Inflammatory macrophage treated with lipopolysaccharide for 1 hour (primary cell): Measurements from ENCODE around the gene MAZ.
"Not testable (repeated sequence)": the region's sequence is repeated elsewhere in the genome, so short reads cannot be mapped to it uniquely, and the experiment has no call there.

Source experiments
- DNase-seq, 2 donors: peaks; one replicate each; pipeline ENCODE4 v3.0.0-alpha.2; 2020 to 2022

Gene MAZ

GRCh38 chr16:29806099-29806579 lies at the start of gene MAZ:
TSS of gene MAZ (plus strand) at chr16:29806529. CDS start at chr16:29806702, 173 bp downstream.
- peak in 1 of 2 donors; percentile 52 for DNase-seq

- DNase-seq = no peak
Measured at GRCh38 chr16:29756654-29757053, 49.7 kb upstream of the MAZ start.

GRCh38 chr16:29757086-29757485 lies 49.2 kb upstream of the MAZ start:
- not testable (repeated sequence) for DNase-seq

DNA sequence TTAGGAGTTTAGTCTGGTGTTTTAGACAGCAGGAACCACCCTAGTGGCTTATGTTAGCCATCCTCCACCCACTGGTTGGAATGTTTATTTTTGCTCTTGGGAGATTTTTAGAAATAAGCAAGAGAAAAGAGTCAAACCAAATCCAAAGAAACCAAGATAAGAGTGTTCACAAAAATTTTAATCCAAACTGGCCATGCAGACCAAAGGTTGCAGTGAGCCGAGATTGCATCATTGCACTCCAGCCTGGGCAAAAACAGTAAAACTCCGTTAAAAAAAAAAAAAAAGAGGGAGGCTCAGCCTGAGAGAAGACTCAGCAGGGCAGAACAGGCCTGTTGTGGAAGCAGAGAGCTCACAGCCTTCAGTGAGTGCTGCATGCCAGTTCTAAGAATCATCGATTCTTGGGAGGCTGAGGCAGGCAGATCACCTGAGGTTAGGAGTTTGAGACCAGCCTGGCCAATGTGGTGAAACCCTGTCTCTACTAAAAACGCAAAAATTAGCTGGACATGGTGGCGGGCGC lies 48.3 kb upstream of the MAZ start:
- DNase-seq = no peak

DNA sequence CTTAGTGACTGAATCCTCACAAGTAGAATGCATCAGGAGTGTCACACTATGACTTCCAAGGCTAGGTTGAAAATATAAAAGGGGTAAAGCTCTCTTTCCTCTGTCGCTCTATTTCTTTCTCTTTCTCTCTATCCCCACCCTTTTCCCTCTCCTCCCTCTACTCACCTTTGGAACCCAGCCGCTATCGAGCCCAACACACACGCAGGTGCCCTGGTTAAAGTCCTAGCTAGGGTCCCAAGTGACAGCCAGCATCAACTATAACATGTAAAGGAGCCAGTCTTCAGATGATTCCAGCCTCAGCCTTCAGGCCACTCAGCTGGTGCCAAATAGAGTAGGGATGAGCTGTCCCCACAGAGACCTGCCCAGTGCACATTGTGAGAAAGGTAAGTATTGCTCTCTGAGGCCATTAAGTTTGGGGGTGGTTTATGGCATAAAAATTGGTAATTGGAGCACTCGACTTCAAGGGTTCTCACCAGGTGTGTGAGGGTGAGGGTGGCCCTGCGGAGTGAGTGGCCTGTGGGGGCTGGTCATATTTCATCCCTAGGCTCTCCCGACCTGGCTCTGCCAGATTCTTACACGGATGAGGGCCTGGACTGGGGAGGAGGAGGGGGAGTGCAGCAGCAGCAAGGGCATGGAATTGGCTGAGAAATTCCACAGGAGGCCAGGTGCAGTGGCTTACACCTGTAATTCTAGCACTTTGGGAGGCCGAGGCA lies 45.6 kb upstream of the MAZ start:
- no peak for DNase-seq

DNA sequence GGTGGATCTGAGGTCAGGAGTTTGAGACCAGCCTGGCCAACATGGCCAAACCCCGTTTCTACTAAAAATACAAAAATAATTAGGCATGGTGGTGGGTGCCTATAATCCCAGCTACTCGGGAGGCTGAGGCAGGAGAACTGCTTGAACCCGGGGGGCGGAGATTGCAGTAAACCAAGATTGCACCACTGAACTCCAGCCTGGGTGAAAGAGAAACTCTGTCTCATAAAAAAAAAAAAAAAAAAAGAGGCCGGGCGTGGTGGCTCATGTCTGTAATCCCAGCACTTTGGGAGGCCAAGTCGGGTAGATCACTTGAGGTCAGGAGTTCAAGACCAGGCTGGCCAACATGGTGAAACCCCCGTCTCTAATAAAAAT lies 45.1 kb upstream of the MAZ start:
- DNase-seq = not testable (repeated sequence)

- DNase-seq = no peak
Measured at GRCh38 chr16:29761882-29762281, 44.4 kb upstream of the MAZ start.

DNA sequence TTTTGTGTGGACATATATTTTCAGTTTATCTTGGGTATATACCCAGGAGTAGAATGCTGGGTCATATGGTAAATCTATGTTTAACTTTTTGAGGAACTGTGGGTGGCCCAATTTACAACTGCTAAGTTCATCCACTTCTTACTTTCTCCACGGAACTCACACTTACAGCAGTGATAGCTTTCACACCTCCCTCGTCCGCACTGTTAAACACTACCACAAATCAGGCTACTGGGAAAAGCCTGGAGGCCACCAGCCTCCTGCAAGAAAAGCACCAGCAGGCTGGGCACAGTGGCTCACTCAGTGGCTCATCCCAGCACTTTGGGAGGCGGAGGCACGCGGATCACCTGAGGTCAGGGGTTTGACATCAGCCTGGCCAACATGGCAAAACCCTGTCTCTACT lies 43.0 kb upstream of the MAZ start:
- no peak for DNase-seq

DNA sequence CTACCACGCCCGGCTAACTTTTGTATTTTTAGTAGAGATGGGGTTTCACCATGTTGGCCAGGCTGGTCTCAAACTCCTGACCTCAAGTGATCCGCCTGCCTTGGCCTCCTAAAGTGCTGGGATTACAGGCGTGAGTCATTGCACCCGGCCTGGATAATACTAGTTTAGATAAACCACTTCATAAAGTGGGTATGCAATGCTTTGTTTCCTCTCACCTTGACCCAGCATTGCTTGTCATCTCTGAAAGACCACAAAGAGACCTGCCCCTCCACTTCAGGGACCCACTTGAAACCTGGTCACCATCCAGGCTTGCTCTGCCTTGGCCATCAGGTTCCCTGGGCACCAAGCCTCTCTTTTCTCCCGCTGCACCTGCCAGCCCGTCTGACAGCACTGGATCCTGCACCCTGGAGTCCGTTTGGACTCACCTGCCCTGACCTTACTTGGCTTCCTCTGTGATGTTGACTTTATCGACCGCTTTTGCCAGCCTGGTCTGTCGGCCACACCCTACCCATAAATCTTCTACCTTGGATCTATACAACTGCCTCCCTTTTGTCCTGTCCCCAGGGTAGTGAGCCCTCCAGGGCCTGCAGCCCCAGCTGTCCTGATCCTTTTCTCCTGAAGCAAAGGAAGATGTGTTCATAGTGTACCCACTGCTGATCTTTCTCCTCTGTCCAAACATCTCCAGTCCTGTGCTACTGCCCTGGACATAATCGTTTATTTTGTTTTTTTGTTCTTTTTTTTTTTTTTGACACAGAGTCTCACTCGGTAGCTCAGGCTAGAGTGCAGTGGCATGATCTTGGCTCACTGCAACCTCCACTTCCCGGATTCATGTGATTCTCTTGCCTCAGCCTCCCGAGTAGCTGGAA lies 40.9 kb upstream of the MAZ start:
- DNase-seq = no peak

DNA sequence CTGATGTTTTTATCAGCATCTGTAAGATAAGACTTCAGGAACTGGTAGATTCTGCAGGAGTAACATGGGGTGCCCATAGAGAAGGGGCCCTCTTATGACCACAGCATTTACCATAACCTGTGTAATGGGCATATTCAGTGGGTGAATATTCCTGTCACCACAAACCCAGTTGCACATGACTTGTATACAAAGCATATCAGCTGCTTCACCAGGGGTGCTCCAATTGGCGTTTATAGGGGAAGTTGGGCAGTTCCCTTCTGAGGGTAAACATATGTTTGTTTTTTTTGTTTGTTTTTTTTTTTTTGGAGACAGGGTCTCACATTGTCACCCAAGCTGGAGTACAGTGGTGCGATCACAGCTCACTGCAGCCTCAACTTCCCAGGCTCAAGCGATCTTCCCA lies 39.8 kb upstream of the MAZ start:
- DNase-seq = no peak

DNA sequence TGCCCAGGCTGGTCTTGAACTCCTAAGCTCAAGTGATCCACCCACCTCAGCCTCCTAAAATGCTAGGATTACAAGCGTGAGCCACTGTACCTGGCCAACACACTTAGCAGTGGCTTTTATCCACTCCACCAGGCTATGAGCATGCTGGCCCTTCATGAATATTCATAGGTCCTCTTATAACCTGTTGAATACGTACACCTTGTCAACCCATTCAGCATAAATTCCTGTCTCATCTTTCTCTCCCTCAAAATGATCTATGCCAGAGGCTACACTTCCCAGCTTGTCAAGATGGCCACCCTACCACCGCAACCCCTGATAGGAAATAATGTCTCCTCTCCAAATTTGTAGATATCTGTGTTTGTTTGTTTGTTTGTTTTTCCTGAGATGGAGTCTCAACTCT lies 39.3 kb upstream of the MAZ start:
- no peak for DNase-seq

DNA sequence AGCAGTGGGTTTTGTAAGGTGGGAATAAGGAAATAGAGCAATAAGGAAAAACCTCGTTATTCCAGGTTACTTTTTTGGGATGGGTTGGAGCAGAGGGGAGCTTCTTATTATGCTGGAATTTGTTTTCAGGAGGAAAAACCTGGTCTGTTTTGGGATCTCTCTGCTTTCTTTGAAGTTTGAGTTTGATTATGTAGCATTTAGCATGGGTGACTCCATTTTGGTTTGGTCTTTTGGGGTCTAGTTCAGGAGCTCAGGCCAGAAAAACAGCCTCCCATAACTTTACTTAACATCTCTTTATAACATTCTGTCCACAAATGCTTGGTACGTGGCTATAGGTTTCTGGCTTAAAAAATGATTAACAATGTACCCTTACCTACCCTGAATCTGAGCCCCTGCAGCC lies 36.8 kb upstream of the MAZ start:
- DNase-seq = no peak

- DNase-seq = no peak
Measured at GRCh38 chr16:29770250-29770929, 35.9 kb upstream of the MAZ start.

GRCh38 chr16:29772330-29772729 lies 34.0 kb upstream of the MAZ start:
- not testable (repeated sequence) for DNase-seq

DNA sequence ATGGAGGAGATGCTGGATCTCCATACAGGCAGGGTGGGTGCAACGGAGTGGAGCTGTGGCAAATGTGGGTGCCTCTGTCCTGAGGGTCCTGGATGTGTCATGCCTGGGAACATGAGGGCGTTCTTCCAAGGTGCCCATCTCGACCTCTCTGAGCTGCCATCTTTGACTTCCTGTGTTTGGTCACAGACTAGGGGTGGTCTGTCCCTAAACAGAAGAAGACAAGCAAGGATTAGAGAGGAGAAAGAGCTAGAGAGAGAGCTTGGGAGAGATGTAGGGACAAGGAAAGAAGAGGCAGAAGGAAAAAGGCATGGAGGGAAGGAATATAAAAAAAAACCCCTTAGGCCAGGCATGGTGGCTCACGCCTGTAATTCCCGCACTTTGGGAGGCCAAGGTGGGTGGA lies 31.6 kb upstream of the MAZ start:
- no peak for DNase-seq

GRCh38 chr16:29775742-29776408 lies 30.5 kb upstream of the MAZ start:
- DNase-seq = no peak

DNA sequence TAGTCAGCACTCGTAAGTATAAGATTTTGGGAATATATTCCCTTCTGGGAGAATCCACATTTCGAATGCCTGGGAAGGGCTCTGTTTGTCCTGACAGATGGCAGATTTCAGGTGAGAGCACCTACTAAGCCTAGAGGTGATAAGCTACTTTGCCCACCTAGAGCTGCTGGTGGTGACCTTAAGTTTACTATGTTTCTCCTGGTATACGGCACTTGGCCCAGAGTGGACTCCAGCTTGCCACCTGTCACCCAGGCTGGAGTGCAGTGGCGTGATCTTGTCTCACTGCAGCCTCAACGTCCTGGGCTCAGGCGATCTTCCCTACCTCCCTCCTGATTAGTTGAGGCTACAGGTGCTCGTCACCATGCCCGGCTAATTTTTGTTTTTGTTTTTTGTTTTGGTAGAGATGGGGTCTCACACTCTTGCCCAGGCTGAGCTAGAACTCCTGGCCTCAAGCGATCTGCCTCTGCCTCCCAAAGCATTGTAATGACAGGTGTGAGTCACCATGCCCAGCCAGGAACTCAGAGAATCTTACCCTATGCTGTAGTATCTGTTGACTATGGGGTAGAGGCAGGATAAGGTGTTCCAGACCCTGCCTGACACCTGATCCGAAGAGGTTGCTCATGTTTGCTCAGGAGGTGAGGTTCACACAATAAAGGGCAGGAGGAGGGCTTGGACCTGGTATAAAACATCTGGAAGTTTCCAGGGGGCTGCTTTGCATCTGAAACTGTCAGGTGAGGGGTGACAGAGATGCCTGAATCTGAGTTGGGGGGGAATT lies 28.6 kb upstream of the MAZ start, which contains the start of gene ZG16:
ZG16 (plus strand) TSS at position 681 of the 775 bp plus-strand sequence. CDS start 1,011 bp downstream, outside the sequence.
- no peak for DNase-seq

DNA sequence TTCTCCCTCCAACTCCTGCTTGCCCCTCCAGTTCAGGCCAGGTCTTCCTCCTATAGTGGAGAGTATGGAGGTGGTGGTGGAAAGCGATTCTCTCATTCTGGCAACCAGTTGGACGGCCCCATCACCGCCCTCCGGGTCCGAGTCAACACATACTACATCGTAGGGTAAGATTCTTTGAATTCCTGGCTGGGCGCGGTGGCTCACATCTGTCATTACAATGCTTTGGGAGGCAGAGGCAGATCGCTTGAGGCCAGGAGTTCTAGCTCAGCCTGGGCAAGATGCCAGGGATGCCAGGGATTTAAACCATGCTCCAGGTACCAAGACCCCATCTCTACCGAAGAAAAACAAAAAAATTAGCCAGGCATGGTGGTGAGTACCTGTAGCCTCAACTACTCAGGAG lies 26.9 kb upstream of the MAZ start:
- no peak for DNase-seq

DNA sequence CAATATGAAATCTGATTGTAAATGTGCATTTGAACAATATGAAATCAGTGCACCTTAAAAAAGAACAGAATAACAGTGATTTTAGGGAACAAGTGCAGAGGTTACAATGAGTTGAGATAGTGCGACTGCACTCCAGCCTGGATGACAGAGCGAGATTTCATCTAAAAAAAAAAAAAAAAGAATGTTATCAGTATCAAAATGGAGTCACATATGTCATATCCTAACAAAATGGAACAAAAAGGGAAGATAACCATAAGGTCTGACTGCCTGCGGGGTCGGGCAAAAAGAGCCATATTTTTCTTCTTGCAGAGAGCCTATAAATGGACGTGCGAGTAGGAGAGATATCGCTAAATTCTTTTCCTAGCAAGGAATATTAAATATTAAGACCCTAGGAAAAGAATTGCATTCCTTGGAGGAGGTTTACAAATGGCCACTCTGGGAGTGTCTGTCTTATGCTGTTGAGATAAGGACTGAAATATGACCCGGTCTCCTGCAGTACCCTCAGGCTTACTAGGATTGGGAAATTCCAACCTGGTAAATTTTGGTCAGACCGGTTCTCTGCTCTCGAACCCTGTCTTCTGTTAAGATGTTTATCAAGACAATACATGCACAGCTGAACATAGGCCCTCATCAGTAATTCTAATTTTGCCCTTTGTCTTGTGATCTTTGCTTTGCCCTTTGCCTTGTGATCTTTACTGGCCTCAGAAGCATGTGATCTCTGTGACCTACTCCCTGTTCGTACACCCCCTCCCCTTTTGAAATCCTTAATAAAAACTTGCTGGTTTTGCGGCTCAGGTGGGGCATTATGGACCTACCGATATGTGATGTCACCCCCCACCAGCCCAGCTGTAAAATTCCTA lies 23.0 kb upstream of the MAZ start:
- not testable (repeated sequence) for DNase-seq

DNA sequence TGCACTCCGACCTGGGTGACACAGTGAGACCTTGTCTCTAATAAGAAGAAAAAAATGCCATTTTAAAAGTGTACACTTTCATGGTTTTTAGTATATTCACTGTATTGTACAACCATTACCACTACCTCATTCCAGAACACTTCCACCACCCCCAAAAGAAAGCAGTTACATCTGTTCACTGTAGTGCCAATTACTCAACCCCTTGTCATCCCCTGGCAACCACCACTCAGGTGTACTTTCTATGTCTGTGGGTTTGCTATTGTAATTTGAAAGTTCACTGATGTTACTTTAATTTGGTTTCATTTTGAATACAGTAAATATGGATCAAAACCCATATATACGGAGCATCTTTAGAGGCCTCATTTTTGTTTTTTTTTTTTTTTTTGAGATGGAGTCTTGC lies 22.2 kb upstream of the MAZ start:
- DNase-seq = no peak
